HL-60 (cell line): ENCODE measurements around the gene CAMTA1.

Experiments
- TF ChIP-seq, protein P1 (sequence below): IDR thresholded peaks from one replicate; pipeline ENCODE4 v1.5.1; 2011; ENCODE audit warnings: low read length, control low read depth, inconsistent platforms; ENCODE audit not compliant: insufficient read depth
- TF ChIP-seq, protein P2 (sequence below): IDR thresholded peaks from 2 replicates; pipeline ENCODE4 v1.6.1; 2012; ENCODE audit warnings: low read depth; ENCODE audit not compliant: insufficient replicate concordance

DNA sequence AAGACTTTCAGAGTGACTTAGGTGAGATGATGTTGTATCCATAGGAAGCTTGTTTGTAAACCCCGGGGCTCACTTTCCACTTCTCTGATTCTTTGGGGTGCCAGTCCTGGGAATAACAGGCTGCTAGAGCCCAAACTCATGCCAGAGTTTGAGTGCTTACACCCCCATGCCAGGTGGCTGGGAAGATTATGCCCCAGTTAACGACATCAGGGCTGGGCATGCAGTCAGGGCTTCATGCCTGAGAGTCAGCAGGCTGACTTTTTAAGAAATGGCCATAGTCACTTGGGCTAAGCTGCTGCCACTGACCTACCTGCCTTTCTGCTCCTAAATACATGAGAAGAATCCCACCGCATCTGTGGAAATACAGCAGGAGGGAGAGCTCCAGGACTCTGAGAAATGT lies 560.3 kb downstream of the CAMTA1 start:
- TF ChIP-seq, protein P1, sequence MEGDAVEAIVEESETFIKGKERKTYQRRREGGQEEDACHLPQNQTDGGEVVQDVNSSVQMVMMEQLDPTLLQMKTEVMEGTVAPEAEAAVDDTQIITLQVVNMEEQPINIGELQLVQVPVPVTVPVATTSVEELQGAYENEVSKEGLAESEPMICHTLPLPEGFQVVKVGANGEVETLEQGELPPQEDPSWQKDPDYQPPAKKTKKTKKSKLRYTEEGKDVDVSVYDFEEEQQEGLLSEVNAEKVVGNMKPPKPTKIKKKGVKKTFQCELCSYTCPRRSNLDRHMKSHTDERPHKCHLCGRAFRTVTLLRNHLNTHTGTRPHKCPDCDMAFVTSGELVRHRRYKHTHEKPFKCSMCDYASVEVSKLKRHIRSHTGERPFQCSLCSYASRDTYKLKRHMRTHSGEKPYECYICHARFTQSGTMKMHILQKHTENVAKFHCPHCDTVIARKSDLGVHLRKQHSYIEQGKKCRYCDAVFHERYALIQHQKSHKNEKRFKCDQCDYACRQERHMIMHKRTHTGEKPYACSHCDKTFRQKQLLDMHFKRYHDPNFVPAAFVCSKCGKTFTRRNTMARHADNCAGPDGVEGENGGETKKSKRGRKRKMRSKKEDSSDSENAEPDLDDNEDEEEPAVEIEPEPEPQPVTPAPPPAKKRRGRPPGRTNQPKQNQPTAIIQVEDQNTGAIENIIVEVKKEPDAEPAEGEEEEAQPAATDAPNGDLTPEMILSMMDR: no peak
- TF ChIP-seq, protein P2, sequence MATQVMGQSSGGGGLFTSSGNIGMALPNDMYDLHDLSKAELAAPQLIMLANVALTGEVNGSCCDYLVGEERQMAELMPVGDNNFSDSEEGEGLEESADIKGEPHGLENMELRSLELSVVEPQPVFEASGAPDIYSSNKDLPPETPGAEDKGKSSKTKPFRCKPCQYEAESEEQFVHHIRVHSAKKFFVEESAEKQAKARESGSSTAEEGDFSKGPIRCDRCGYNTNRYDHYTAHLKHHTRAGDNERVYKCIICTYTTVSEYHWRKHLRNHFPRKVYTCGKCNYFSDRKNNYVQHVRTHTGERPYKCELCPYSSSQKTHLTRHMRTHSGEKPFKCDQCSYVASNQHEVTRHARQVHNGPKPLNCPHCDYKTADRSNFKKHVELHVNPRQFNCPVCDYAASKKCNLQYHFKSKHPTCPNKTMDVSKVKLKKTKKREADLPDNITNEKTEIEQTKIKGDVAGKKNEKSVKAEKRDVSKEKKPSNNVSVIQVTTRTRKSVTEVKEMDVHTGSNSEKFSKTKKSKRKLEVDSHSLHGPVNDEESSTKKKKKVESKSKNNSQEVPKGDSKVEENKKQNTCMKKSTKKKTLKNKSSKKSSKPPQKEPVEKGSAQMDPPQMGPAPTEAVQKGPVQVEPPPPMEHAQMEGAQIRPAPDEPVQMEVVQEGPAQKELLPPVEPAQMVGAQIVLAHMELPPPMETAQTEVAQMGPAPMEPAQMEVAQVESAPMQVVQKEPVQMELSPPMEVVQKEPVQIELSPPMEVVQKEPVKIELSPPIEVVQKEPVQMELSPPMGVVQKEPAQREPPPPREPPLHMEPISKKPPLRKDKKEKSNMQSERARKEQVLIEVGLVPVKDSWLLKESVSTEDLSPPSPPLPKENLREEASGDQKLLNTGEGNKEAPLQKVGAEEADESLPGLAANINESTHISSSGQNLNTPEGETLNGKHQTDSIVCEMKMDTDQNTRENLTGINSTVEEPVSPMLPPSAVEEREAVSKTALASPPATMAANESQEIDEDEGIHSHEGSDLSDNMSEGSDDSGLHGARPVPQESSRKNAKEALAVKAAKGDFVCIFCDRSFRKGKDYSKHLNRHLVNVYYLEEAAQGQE: no peak
